Aorta (tissue), 5 donors: ENCODE data around the gene AGRN. TPM values are rescaled to one million over a fixed set of nuclear protein-coding genes. Genes with fewer than 3 reads are reported as not detected.
"Not testable (repeated sequence)": the region's sequence is repeated elsewhere in the genome, so short reads cannot be mapped to it uniquely, and the experiment has no call there.

ENCODE experiments used
- ATAC-seq: fragments of 200-7000 bp; cut with Tn5 transposase; one replicate; pipeline ENCODE4 v1.9.1; 2022; ENCODE audit warnings: moderate library complexity; ENCODE audit not compliant: low FRiP score
- DNase-seq, 2 donors: peaks; one replicate each; pipeline ENCODE4 v3.0.0-alpha.2; 2020
- H3K27ac ChIP-seq, 2 donors: one replicate each; pipeline ENCODE4 v1.5.1; 2013; ENCODE audit warnings: low read length in 2 of 2, mild to moderate bottlenecking in 2 of 2, moderate library complexity in 2 of 2, control low read depth in 1 of 2, inconsistent platforms in 1 of 2, low read depth in 1 of 2
- H3K27me3 ChIP-seq, 2 donors: one replicate each; pipeline ENCODE4 v1.6.1; 2013; ENCODE audit warnings: control low read depth in 1 of 2, low read length in 1 of 2, mild to moderate bottlenecking in 1 of 2, moderate library complexity in 1 of 2; ENCODE audit not compliant: insufficient read depth in 2 of 2, control insufficient read depth in 1 of 2
- H3K36me3 ChIP-seq, 2 donors: one replicate each; pipeline ENCODE4 v1.6.1; 2013; ENCODE audit warnings: control low read depth in 1 of 2, low read length in 1 of 2, mild to moderate bottlenecking in 1 of 2; ENCODE audit not compliant: insufficient read depth in 2 of 2, control insufficient read depth in 1 of 2
- H3K4me1 ChIP-seq, 2 donors: one replicate each; pipeline ENCODE4 v1.6.1; 2013; ENCODE audit warnings: low read length in 2 of 2, control low read depth in 1 of 2, mild to moderate bottlenecking in 1 of 2, moderate library complexity in 1 of 2; ENCODE audit not compliant: insufficient read depth in 2 of 2, control insufficient read depth in 1 of 2
- H3K4me3 ChIP-seq, 2 donors: one replicate each; pipeline ENCODE4 v1.5.1; 2013; ENCODE audit warnings: low read length in 2 of 2, control low read depth in 1 of 2, mild to moderate bottlenecking in 1 of 2
- H3K9me3 ChIP-seq: one replicate; pipeline ENCODE4 v1.6.1; 2013; ENCODE audit warnings: mild to moderate bottlenecking, low read length; ENCODE audit not compliant: control insufficient read depth
- WGBS, 2 donors: extraction: QIAGEN DNeasy Blood & Tissue Kit; methylation state at CpG; one replicate each; pipeline ENCODE4 v1.1.7; 2013; 5-methylcytosine and 5-hydroxymethylcytosine counted together
- intact Hi-C, 2 donors: fragments of 100-400 bp; cut with DNase I; formaldehyde crosslinking; loops; one replicate each; pipeline versions ENCODE4 v1.14.2 to v1.15.0; 2022
- polyA plus RNA-seq, 2 donors: library from polyadenylated mRNA; stranded (reverse); fragments of 200-250 nt; gene quantifications; one replicate each; pipeline ENCODE4 v1.2.3, GENCODE V29; 2013
- total RNA-seq, 2 donors: library from RNA; stranded (reverse); fragmentation: NEBNext Ultra II Directional; extraction: Animal tissue kit (Norgen Biotek cat#: 25700); gene quantifications; one replicate each; pipeline ENCODE4 v1.2.1, GENCODE V29; 2021
- donor health status: healthy with polysubstance abuse.
- donor health status: Bipolar disorder and iron deficiency.
- donor health status: DM: no; HTN: no; CAD: no.
- donor health status: DM: no; HTN: no; CAD: no.
- donor health status: DM: yes; HTN: yes; CAD: no.

The AGRN gene
- total and polyA plus RNA-seq, 4 donors: 4.3 to 38.6 (median 22.6) TPM

GRCh38 chr1:1030867-1031658 is 11.1 kb downstream of the AGRN start:
- H3K27me3 ChIP-seq, H3K36me3 ChIP-seq, intact Hi-C loops, H3K9me3 ChIP-seq, H3K4me3 ChIP-seq, ATAC-seq, H3K27ac ChIP-seq, DNase-seq, H3K4me1 ChIP-seq: not testable (repeated sequence)
- WGBS, 2 donors: 74 to 93% methylated on average over 7 of the region's 7 CpGs

- no peaks in the 10 kb centered on the region for H3K4me1 ChIP-seq
- ATAC-seq: no peak
- H3K4me3 ChIP-seq: no peak overlapping the region
- H3K9me3 ChIP-seq: no peaks in the 10 kb centered on the region
- no peaks in the 10 kb centered on the region for H3K27me3 ChIP-seq
- H3K36me3 ChIP-seq: no peaks in the 10 kb centered on the region
- intact Hi-C loops: no loop called here
- no peak overlapping the region for H3K27ac ChIP-seq
- no peak for DNase-seq
- 86 to 93% methylated on average over 11 of the region's 11 CpGs for WGBS, 2 donors
Measured at GRCh38 chr1:1031659-1032235, 11.8 kb downstream of the AGRN start.

- H3K9me3 ChIP-seq: no peaks in the 10 kb centered on the region
- H3K4me3 ChIP-seq: no peak overlapping the region
- H3K27me3 ChIP-seq: no peaks in the 10 kb centered on the region
- no peaks in the 10 kb centered on the region for H3K36me3 ChIP-seq
- intact Hi-C loops: no loop called here
- DNase-seq: no peak
- WGBS, 2 donors: 44% methylated on average over 16 of the region's 16 CpGs
- no peak overlapping the region for H3K27ac ChIP-seq
- no peaks in the 10 kb centered on the region for H3K4me1 ChIP-seq
- ATAC-seq: no peak
Measured at GRCh38 chr1:1032424-1032823, 12.5 kb downstream of the AGRN start.

- Histone ChIP-seq H3K4me1 (no peaks in the 10 kb centered on the region), H3K27ac (no peak overlapping the region), H3K27me3 (no peaks in the 10 kb centered on the region), H3K9me3 (no peaks in the 10 kb centered on the region), H3K4me3 (peak overlapping the region; percentile 42 to 56), H3K36me3 (no peaks in the 10 kb centered on the region)
- DNase-seq: peak; percentile 76 to 92
- 1% methylated on average over 22 to 73 of the region's 73 CpGs for WGBS, 2 donors
- ATAC-seq: peak; percentile 71
- intact Hi-C loops: no loop called here
Measured at GRCh38 chr1:1033009-1033587, 13.2 kb downstream of the AGRN start.

GRCh38 chr1:1033731-1034438 is 14.0 kb downstream of the AGRN start:
- Histone ChIP-seq H3K4me1 (no peaks in the 10 kb centered on the region), H3K9me3 (no peaks in the 10 kb centered on the region), H3K27ac (no peak overlapping the region), H3K36me3 (no peaks in the 10 kb centered on the region), H3K27me3 (no peaks in the 10 kb centered on the region), H3K4me3 (no peak overlapping the region)
- no peak for DNase-seq
- no peak for ATAC-seq
- intact Hi-C loops: no loop called here
- 10 to 15% methylated on average over 51 to 71 of the region's 71 CpGs for WGBS, 2 donors

- Histone ChIP-seq H3K4me1 (no peaks in the 10 kb centered on the region), H3K9me3 (no peaks in the 10 kb centered on the region), H3K27me3 (no peaks in the 10 kb centered on the region), H3K27ac (no peak overlapping the region), H3K4me3 (no peak overlapping the region), H3K36me3 (no peaks in the 10 kb centered on the region)
- WGBS, 2 donors: 84 to 91% methylated on average over 17 to 30 of the region's 30 CpGs
- intact Hi-C loops: no loop called here
- DNase-seq: no peak
- no peak for ATAC-seq
Measured at GRCh38 chr1:1034439-1034781, 14.5 kb downstream of the AGRN start.

- WGBS, 2 donors: 94 to 95% methylated on average over 19 of the region's 19 CpGs
- intact Hi-C loops: no loop called here
- Histone ChIP-seq H3K9me3 (no peaks in the 10 kb centered on the region), H3K36me3 (no peaks in the 10 kb centered on the region), H3K4me3 (no peak overlapping the region), H3K27ac (no peak overlapping the region), H3K27me3 (no peaks in the 10 kb centered on the region), H3K4me1 (no peaks in the 10 kb centered on the region)
- ATAC-seq (no peak), DNase-seq (no peak)
Measured at GRCh38 chr1:1035291-1035943, 15.5 kb downstream of the AGRN start.

GRCh38 chr1:1037366-1038327 is 17.7 kb downstream of the AGRN start:
- Histone ChIP-seq H3K9me3 (no peaks in the 10 kb centered on the region), H3K4me3 (no peak overlapping the region), H3K27ac (no peak overlapping the region), H3K27me3 (no peaks in the 10 kb centered on the region), H3K4me1 (no peaks in the 10 kb centered on the region), H3K36me3 (no peaks in the 10 kb centered on the region)
- intact Hi-C loops: no loop called here
- ATAC-seq: no peak
- no peak for DNase-seq
- WGBS, 2 donors: 87 to 90% methylated on average over 30 of the region's 30 CpGs
